ENCODE measurements around the gene ELF3.

DNA sequence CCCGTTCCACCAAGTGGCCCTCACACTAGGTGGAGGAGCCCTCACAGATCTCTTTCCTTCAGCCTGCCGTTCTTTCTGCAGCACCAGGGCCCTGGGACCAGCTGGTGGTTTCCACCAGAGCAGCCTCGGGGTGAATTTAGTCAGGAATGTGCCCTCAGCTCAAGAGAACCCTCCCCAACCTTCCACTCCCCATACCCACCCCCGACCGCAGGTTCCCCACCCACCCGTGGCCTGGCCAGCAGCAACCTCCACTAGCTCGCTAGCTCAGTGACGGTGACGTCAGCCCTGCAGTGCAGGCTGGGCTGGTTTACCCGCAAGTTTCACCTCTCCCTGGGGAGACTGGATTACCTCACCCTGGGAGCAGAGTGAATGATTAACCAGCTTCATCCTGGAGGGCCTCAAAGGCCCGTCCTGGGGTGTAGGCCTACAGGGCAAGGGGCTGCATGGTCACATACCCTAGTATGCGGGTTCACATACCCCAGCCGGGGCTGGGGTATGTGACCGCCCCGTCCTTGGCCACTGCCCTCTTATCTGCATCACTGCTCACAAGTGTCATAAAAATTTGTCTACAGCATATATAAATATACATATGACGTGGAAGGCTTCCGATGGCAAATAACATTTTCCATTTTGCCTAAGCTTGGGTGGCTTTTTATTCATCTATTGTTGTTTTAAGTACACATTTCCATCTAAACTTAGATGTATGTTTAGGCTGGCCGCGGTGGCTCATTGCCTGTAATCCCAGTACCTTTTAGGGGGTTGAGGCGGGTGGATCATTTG is 24.5 kb downstream of the ELF3 start:
- TF ChIP-seq, protein P1, sequence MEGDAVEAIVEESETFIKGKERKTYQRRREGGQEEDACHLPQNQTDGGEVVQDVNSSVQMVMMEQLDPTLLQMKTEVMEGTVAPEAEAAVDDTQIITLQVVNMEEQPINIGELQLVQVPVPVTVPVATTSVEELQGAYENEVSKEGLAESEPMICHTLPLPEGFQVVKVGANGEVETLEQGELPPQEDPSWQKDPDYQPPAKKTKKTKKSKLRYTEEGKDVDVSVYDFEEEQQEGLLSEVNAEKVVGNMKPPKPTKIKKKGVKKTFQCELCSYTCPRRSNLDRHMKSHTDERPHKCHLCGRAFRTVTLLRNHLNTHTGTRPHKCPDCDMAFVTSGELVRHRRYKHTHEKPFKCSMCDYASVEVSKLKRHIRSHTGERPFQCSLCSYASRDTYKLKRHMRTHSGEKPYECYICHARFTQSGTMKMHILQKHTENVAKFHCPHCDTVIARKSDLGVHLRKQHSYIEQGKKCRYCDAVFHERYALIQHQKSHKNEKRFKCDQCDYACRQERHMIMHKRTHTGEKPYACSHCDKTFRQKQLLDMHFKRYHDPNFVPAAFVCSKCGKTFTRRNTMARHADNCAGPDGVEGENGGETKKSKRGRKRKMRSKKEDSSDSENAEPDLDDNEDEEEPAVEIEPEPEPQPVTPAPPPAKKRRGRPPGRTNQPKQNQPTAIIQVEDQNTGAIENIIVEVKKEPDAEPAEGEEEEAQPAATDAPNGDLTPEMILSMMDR (IDR thresholded peaks at IDR 0.05) = no peak
- no peak for TF ChIP-seq EZH2 (IDR thresholded peaks at IDR 0.05)

Data from neural progenitor cell (in vitro differentiated cells).